WI38 (cell line): ENCODE data around the gene TUBAL3.
"Not testable (repeated sequence)": the region's sequence is repeated elsewhere in the genome, so short reads cannot be mapped to it uniquely, and the experiment has no call there.

Source experiments
- H3K4me3 ChIP-seq: 2 replicates; pipeline ENCODE4 v1.5.1; 2011; ENCODE audit warnings: low read depth, mild to moderate bottlenecking, control low read depth, low read length
- TF ChIP-seq, protein P1 (sequence below): IDR thresholded peaks from 2 replicates; pipeline ENCODE4 v1.5.1; 2012; ENCODE audit warnings: low read depth, mild to moderate bottlenecking, control low read depth, low read length

The TUBAL3 gene

DNA sequence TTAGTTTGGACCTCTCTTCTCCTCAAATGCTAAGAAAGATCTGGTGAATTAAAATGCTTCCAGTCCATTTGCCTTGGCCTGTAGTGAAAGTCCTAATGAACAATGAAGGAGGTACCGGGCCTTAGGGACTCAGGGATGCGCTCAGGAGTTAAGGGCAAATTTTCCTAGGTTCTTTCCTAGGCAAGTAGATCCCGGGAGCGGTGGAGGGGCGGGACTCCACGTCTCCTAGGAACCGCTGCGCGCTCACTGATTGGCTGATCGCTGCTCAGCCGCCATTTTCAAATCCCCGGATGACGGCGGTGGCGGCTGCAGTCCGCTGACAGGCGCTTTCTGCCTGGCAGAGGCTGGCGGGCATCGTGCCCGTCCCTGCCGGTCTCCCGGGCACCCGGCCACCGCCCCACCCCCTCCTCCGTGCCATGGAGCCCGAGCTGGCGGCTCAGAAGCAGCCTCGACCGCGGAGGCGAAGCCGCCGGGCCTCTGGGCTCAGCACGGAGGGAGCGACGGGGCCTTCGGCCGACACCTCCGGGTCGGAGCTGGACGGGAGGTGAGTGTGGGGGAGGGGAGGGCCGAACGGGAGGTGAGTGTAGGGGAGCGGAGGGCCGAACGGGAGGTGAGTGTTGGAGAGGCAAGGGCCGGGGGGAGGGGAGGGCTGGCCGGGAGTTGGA is 7.8 kb upstream of the TUBAL3 start, which contains the start of gene NET1:
Gene NET1, plus strand, starts transcription at position 281 of the 665 bp plus-strand sequence. Its CDS starts 136 bp downstream, at position 417.
- TF ChIP-seq, protein P1, sequence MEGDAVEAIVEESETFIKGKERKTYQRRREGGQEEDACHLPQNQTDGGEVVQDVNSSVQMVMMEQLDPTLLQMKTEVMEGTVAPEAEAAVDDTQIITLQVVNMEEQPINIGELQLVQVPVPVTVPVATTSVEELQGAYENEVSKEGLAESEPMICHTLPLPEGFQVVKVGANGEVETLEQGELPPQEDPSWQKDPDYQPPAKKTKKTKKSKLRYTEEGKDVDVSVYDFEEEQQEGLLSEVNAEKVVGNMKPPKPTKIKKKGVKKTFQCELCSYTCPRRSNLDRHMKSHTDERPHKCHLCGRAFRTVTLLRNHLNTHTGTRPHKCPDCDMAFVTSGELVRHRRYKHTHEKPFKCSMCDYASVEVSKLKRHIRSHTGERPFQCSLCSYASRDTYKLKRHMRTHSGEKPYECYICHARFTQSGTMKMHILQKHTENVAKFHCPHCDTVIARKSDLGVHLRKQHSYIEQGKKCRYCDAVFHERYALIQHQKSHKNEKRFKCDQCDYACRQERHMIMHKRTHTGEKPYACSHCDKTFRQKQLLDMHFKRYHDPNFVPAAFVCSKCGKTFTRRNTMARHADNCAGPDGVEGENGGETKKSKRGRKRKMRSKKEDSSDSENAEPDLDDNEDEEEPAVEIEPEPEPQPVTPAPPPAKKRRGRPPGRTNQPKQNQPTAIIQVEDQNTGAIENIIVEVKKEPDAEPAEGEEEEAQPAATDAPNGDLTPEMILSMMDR: no peak
- H3K4me3 ChIP-seq: peak within 1 kb of the TSS; percentile 71

DNA sequence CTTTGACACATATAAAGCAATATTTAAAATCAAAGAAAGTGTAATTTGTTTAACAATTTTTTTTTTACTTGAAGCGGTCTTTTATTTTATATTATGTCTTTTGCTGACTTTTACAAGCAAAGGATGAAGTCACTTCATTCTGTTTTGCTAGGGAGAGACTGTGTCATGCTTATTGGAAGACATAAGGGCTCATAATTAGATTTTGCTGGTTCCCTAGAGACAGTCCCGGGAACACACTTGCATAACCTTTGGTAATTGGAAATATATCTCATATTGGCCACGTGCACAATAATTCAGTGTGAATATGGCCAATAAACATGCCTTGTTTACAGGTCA is 7.3 kb upstream of the TUBAL3 start:
- TF ChIP-seq, protein P1: no peak
- peak overlapping the region; percentile 71 for H3K4me3 ChIP-seq

DNA sequence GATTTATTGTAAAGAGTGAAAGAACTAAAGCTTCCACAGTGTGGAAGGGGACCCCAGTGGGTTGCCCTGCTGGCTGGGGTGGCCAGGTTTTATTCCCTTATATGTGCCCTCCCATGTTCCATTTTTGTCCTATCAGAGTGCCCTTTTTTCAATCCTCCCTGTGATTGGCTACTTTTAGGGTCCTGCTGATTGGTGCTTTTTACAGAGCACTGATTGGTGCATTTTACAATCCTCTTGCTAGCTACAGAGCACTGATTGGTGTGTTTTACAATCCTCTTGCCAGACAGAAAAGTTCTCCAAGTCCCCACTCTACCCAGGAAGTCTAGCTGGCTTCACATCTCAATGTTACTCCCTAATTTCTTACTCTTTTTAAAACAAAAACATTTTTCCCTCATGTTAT is 6.2 kb upstream of the TUBAL3 start:
- H3K4me3 ChIP-seq: not testable (repeated sequence)

DNA sequence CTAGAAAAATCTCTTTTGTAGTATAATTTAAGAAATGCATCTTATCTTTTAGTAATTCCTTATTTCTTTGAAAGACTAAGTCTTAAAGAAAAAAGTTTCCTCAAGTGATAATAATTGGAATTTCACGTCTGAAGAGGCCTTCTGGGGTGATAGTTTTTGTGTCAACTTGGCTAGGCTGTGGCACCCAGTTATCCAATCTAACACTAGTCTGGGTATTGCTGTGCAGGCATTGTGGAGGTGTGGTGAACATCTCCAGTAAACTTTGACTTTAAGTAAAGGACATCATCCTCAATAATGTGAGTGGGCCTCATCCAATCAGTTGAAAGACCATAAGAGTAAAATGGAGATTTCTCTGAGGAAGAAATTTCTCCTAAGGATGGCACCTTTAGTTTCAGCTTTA is 2.3 kb upstream of the TUBAL3 start:
- TF ChIP-seq, protein P1: no peak
- no peak overlapping the region for H3K4me3 ChIP-seq

DNA sequence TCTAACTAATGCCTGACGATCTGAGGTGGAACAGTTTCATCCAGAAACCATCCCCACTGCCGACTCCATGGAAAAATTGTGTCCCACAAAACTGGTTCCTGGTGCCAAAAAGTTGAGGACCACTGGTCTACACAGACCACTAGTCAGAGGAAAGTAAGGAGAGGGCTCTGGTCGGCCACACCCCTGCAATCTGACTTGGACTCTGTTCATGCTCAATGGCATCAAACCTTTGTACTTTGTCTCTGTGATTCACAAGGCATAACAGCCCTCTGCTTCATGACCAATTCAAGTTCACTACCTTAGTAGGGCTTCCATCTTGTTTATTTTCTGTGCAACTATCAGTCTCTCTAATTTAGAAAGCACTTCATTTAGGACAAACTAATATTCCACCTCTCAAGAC is 1.8 kb downstream of the TUBAL3 start:
- TF ChIP-seq, protein P1: no peak
- H3K4me3 ChIP-seq: no peak overlapping the region

DNA sequence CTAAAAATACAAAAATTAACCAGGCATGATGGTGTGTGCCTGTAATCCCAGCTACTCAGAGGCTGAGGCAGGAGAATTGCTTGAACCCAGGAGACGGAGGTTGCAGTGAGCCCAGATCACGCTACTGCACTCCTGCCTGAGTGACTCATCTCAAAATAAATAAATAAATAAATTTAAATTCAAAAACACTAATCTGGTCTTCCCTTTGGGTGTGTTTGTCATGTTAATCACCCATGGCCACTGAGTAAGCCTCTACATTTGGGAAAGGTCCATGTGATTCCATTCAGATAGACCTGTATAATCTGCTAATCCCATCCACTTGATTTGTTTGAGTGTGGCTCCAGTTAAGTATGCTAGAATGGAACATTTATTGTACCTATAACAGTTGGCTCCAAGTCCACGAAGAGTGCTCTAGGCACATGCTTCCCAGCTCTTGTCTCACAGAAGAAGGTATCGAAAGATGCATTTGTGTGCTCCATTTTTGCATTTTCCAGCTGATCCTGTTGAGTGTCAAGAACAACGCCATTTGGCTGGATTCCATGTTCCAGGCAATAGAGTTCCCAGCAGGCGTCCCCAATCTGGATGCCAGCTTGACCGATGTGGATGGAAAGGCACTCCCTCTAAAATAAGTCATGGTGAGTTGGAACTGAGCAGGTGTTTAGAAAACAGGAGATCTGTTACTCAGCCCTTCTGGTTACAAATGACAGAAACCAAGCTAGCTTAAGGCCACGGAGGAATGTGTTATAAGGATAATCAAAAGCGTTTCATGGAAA is 4.0 kb downstream of the TUBAL3 start:
- H3K4me3 ChIP-seq: no peak overlapping the region
- TF ChIP-seq, protein P1: no peak

DNA sequence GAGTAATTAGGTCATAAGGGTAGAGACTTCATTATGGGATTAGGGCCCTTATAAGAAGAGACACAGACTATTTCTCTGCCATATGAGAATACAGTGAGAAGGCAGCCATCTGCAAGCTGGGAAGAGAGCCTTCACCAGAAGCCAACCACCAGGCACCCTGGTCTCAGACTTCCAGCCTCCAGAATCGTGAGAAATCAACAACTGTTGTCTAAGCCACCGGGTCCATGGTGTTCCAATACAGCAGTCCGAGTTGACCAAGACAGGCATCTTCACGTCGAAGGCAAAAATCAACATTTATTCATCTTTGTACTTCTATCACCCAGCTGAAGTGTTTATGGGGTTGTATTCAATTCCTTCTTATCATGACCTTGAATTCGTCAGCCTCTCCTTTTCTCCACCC is 5.3 kb downstream of the TUBAL3 start:
- H3K4me3 ChIP-seq: no peak overlapping the region
- TF ChIP-seq, protein P1: no peak
